Gastrocnemius medialis (tissue), 4 donors: ENCODE results near the gene VDR.

ENCODE experiments used
- CTCF ChIP-seq, 5 experiments: fragments of 450-650 bp in 3 of 5; fragments of 200-600 bp in 2 of 5; sonication (generic) in 2 of 5; IDR thresholded peaks in 4 of 5; conservative IDR thresholded peaks in 1 of 5; 1 replicate in 4 of 5; 2 replicates in 1 of 5; pipeline ENCODE4 v1.5.1; 2016 to 2019; ENCODE audit warnings: antibody characterized with exemption in 5 of 5, mild to moderate bottlenecking in 3 of 5, moderate library complexity in 3 of 5
- POLR2A ChIP-seq, 2 donors: fragments of 450-650 bp; IDR thresholded peaks; one replicate each; pipeline ENCODE4 v1.6.1; 2017; ENCODE audit warnings: antibody characterized with exemption in 2 of 2, mild to moderate bottlenecking in 2 of 2, moderate library complexity in 2 of 2

GRCh38 chr12:47910981-47911380 lies 6.2 kb upstream of the VDR start:
- TF ChIP-seq CTCF (IDR thresholded peaks at IDR 0.05 in 4 of 5, conservative IDR thresholded peaks at IDR 0.05 in 1 of 5) (no peak), POLR2A (IDR thresholded peaks at IDR 0.05) (no peak)
